Ovary (tissue), 3 donors: Measurements from ENCODE around the gene EGF.

Experiments
- EP300 ChIP-seq: sonication (generic); formaldehyde crosslinking; IDR thresholded peaks from one replicate; pipeline ENCODE4 v1.6.1; 2017; ENCODE audit warnings: antibody characterized with exemption
- POLR2A ChIP-seq: fragments of 450-650 bp; IDR thresholded peaks from one replicate; pipeline ENCODE4 v1.6.1; 2017; ENCODE audit warnings: antibody characterized with exemption, mild to moderate bottlenecking, moderate library complexity
- TF ChIP-seq, protein P1 (sequence below), 3 donors: fragments of 450-650 bp in 2 of 3; fragments of 200-600 bp in 1 of 3; IDR thresholded peaks; one replicate each; pipeline versions ENCODE4 v1.5.1 to v1.8.0; 2016 to 2022; ENCODE audit warnings: antibody characterized with exemption in 3 of 3, mild to moderate bottlenecking in 1 of 3
- donor health status: DM: no; HTN: no; CAD: no.

DNA sequence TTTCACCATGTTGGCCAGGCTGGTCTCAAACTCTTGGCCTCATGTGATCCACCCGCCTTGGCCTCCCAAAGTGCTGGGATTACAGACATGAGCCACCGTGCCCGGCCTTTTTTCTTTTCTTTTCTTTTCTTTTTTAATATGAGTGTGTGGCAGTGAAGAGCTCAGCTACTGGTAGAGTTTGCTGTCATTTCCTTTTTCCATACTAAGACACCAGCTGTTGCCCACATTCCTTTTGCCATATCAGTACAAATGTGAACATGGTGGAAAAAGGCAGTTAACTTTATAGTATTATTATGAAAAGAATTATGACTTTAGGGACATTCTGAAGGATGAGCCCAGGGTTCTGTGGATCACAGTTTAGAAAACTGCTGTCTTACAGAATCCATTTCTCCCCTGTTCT, 69.8 kb downstream of the EGF start:
- TF ChIP-seq POLR2A: no peak
- TF ChIP-seq EP300: no peak
- TF ChIP-seq, protein P1, sequence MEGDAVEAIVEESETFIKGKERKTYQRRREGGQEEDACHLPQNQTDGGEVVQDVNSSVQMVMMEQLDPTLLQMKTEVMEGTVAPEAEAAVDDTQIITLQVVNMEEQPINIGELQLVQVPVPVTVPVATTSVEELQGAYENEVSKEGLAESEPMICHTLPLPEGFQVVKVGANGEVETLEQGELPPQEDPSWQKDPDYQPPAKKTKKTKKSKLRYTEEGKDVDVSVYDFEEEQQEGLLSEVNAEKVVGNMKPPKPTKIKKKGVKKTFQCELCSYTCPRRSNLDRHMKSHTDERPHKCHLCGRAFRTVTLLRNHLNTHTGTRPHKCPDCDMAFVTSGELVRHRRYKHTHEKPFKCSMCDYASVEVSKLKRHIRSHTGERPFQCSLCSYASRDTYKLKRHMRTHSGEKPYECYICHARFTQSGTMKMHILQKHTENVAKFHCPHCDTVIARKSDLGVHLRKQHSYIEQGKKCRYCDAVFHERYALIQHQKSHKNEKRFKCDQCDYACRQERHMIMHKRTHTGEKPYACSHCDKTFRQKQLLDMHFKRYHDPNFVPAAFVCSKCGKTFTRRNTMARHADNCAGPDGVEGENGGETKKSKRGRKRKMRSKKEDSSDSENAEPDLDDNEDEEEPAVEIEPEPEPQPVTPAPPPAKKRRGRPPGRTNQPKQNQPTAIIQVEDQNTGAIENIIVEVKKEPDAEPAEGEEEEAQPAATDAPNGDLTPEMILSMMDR (IDR thresholded peaks at IDR 0.05): no peak
